SK-N-SH treated with all-trans-retinoic acid at 6 μM for 48 hours (cell line): ENCODE results near the gene NFXL1.

Experiments
- ARNTL ChIP-seq: fragments of 450-650 bp; formaldehyde crosslinking; IDR thresholded peaks from 2 replicates; pipeline ENCODE4 v1.5.0; 2020; ENCODE audit warnings: low read depth, mild to moderate bottlenecking, moderate library complexity, borderline replicate concordance
- POU6F1 ChIP-seq: fragments of 250-450 bp; sonication (Bioruptor Pico); IDR thresholded peaks from 2 replicates; pipeline ENCODE4 v1.8.0; 2021; ENCODE audit warnings: low read depth, mild to moderate bottlenecking, moderate library complexity, borderline replicate concordance
- TCF4 ChIP-seq: fragments of 250-450 bp; sonication (Bioruptor Pico); IDR thresholded peaks from 2 replicates; pipeline ENCODE4 v1.8.0; 2021; ENCODE audit warnings: mild to moderate bottlenecking, moderate library complexity, borderline replicate concordance
- ZFP3 ChIP-seq: fragments of 250-450 bp; sonication (Bioruptor Pico); IDR thresholded peaks from 2 replicates; pipeline ENCODE4 v1.5.0; 2020; ENCODE audit warnings: mild to moderate bottlenecking, moderate library complexity

- TF ChIP-seq POU6F1 (CRISPR knock-in tag) = no peak
- TF ChIP-seq ZFP3 = no peak
- TF ChIP-seq TCF4 (CRISPR knock-in tag) = no peak
- TF ChIP-seq ARNTL = no peak
Measured at GRCh38 chr4:47839259-47839658, 75.1 kb downstream of the NFXL1 start.
